Measurements from ENCODE around the gene RASAL2. TPM values are rescaled to one million over a fixed set of nuclear protein-coding genes. Genes with fewer than 3 reads are reported as not detected.

RASAL2 gene
- total RNA-seq, 1 experiment from 2014 or later: 12.2 TPM

DNA sequence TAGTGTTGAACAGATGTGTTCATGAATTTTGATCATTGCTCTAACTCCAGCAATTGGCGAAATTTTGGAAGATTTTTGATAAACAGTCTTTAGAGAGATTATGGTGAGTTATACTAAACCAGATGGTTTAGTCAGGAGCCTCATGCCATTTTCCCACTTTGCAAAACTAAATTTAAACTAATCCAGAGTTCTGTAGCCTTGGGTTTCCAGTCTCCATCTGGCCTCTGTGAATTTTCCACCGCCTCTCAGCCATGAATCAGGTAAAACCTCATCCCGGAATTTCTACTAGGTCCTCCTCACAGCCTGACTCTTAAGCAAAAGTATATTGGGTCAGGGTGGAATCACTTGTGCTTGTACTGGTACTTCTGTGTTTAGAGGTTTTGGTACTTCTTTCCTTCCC lies 358.1 kb downstream of the RASAL2 start:
- DNase-seq (ENCODE audit: low read depth): no peak

DNA sequence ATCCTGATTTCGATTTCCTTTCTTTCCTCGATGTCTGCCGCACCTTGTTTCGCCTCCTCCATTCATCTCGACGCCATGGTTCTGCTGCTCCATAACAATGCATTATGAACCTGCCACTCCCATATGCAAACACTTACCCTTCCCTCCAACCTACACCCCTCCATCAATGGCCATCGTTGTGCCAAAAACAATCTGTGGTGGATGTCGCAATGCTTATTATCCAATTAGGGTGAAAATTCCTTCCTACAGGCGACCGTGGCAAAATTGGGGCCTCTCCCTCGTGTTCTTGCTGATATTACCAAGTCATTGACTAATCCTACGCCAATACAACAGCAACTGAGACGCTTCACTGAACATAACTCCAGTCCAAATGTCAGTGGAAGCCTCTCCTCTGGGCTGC lies 362.6 kb downstream of the RASAL2 start:
- no peak for DNase-seq (ENCODE audit: low read depth)

DNA sequence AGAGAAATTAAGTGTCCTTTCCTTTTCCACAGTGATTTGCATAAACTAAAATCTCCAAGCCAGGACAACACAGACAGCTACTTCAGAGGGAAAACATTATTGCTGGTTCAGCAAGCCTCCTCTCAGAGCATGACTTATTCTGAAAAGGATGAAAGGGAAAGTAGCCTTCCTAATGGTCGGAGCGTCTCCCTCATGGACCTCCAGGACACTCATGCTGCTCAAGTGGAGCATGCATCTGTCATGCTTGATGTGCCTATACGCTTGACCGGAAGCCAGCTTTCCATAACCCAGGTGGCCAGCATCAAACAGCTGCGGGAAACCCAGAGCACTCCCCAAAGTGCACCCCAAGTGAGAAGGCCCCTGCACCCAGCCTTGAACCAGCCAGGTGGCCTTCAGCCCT lies 363.7 kb downstream of the RASAL2 start:
- DNase-seq (ENCODE audit: low read depth): no peak

GRCh38 chr1:178458203-178458602 lies 364.3 kb downstream of the RASAL2 start:
- DNase-seq (ENCODE audit: low read depth): no peak

DNA sequence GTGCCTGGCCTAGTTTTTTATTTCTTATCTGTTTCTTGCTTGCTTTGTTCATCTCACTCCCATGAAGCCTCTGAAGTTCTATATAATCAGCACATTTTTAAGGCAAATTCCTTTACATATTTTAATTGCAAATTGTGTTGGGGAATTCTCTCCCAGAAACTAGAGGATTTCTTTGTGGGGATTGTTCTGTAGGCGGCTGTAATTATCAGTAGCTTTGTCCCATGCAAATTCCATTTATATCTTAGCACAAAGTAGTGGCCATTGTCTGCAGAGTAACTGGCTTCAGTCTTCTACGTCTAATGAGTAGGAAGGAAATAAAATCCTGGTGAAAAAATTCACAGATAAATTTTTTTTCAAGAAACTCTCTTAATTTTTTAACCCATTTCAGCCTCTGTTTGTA lies 367.2 kb downstream of the RASAL2 start:
- no peak for DNase-seq (ENCODE audit: low read depth)

- no peak for DNase-seq (ENCODE audit: low read depth)
These were observed 367.8 kb downstream of the RASAL2 start for GRCh38 chr1:178461701-178462100.

DNA sequence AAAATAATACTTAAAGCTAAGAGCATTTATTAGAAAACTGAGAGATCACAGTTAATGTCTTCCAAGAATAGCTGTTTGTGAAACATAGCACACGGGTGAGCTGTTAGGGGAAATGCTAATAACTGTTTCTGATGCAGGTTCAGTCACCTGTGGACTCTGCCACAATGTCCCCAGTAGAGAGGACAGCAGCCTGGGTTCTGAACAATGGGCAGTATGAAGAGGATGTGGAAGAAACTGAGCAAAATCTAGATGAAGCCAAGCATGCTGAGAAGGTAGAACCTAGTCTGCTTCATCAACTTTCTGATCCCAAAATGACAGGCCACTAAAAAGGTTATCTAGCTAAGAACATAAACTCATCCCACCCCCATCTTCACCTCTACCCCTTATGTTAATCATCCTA lies 370.2 kb downstream of the RASAL2 start:
- no peak for DNase-seq (ENCODE audit: low read depth)

DNA sequence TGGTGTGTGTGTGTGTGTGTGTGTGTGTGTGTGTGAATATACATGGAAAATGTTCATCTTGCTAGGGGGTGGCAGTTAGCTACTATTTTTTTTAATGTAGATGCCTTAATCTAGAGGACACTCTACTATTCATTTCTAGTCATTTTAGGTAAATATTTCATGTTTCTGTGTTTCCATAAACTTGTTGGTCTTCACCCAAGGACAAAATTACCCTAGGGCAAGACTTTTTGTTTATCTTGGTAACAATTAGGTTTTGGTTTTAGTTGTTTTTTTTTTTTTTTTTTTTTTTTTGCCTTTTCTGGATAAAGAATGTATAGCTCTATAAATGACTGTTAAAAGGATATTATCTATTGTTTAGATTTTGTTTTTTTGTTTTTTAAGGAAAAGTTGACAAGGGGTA lies 370.7 kb downstream of the RASAL2 start:
- no peak for DNase-seq (ENCODE audit: low read depth)

- no peak for DNase-seq (ENCODE audit: low read depth)
These were observed 371.1 kb downstream of the RASAL2 start for GRCh38 chr1:178465011-178465410.

DNA sequence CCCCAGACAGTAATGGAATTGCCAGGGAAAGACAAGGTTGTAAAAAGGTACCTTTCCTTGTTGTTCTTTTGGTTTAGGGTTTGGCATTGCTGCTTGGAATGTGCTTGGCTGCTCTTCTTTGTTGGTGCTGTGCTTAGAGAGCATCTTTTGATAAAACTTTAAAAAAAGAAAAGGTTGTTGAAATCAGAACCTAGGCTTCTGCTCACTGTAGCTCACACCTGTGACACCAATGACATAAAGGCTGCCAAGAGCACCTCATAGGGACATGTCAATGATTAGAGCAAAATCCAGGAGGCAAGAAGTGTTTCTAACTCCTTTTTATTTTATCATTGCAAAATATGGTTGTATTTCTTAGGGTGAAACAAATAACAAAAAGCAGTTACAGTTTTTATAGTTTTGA lies 373.9 kb downstream of the RASAL2 start:
- DNase-seq (ENCODE audit: low read depth): no peak

GRCh38 chr1:178470411-178470960 lies 376.6 kb downstream of the RASAL2 start:
- DNase-seq (ENCODE audit: low read depth): no peak

- no peak for DNase-seq (ENCODE audit: low read depth)
These were observed 378.6 kb downstream of the RASAL2 start for GRCh38 chr1:178472531-178472930.

DNA sequence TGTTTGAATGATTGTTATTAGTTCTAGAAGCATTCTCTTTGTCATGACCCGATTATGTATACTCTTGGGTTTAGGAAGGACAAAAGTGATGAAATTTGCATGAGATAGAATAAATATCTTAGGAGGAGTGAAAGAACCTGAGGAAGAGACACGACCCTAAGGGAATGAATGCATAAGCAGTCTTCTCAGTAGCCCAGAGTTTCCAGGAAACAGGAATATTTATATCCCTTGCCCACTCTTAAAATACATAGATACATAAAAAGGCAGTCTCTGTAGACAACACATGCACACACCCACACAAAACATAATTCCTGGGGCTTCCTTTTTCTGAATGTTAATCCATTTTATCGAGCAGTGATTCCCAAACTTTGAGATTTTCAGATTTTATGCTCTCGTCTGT lies 383.5 kb downstream of the RASAL2 start:
- DNase-seq (ENCODE audit: low read depth): no peak

DNA sequence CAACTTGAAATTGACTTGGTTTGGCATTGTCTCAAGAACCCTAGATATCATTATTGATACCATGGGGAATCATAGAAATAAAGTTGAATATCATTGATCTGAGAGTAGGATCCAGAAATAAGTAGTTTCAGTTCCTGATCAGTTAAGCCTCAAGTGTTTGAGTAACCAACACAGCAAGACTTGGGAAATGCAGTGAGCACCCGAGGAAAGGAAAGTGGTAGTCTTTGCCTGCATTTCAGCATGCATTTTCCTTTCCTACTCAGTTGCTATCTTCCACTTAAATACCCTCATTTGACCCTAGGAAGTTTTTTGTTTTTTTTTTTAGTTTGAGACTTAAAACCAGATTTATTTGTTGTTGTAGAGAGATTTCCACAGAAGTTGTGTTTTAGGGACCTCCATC lies 383.9 kb downstream of the RASAL2 start:
- DNase-seq (ENCODE audit: low read depth): no peak

DNA sequence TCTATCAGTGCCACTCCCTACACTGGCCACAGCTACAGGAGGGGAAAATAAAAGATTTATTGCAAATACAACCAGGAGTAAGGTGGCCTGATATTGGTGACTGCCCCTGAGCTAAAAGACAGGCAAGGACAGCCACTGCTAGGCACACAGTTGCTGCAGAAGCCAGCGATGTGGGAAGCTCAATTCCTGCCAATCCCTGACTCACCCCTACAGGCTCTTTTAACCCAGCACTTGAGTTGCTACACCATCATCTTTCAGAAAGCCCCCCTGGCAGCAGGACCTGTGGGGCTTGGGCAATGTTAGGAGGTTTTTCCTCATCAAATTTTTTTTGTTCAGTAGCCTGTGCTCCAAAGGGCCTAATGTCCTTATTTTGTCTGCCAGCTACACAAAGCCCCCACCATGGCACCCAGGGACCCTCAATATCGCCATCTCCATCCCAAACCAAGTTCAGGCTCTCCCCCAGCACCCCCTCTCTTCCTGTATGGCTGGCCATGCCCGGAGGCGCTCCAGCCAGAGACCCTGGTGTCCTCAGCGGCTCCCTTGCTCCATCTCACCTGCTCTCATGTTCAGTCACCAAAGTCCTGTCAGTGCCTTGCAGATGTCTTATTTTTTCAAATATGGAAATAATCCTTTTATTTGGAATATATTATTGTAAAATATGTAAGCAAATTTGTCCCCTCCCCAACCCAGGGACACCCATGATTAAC lies 389.5 kb downstream of the RASAL2 start:
- DNase-seq (ENCODE audit: low read depth): no peak

GRCh38 chr1:178484698-178485225 lies 390.9 kb downstream of the RASAL2 start:
- no peak for DNase-seq (ENCODE audit: low read depth)

DNA sequence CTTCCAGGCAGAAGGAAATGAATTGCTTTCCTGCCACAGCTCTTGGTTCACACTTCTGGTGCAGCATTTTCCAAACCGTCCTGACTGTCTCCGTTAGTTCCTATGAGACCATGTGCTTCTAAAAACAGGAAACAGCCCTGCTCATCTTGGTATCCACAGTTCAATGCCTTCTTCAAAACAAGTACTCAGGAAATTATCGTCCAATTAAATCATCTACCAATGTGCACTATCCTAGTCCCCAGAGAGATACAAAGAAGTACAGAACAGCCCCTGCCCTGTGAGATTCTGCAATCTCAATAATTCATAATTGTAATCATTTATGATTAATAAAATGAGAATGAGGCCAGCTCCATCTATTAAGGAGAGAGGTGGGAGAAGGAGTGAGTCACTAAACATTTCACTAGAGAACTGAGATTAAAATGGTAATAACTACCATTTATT lies 391.7 kb downstream of the RASAL2 start:
- no peak for DNase-seq (ENCODE audit: low read depth)

- DNase-seq (ENCODE audit: low read depth): no peak
These were observed 392.5 kb downstream of the RASAL2 start for GRCh38 chr1:178486100-178487069.

DNA sequence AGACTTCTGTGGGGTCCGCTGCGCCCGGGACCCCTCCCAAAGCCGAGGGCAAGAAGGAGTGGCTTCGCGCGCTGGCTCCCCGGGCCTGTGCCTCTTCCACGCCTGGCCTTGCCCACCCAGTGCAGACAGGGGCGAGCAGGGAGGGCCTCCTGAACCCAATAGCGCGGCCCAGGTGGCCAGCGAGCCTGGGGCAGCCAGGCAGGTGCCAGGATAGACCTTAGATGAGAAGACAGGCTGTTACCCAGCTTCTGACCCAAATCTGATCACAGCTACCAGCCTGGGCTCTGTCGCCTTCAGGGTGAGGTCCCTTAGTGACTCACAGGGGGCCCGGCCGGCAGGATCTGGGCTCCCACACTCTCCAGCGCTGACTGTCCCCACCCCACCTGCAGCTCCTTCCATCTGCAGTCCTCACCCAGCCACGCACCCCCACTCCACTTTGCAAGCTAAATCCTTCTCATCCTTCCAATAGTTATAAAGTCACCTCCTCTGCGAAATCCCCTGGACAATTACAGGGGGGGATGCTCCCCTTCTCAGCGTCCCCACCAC lies 393.2 kb downstream of the RASAL2 start:
- no peak for DNase-seq (ENCODE audit: low read depth)

DNA sequence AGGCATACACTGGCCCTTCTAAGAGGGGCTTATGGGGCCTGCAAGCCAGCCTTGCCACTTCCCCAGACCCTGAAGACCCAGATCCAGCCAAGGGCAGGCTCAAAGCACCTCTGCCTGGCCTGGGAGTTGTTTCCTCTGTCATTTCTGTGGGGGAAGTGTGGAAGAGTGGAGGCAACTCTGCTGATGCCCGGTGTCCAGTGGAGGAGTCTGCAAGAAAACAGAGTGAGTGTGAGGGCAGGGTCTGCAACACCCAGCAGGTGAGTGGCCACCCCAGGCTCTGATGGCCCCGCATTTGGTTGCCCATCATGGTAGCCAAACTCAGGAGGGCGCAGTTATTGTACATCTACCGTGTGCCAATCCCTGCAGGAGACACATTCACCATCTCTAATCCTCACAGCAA lies 394.5 kb downstream of the RASAL2 start:
- DNase-seq (ENCODE audit: low read depth): no peak

GRCh38 chr1:178489399-178489798 lies 395.5 kb downstream of the RASAL2 start:
- DNase-seq (ENCODE audit: low read depth): no peak

DNA sequence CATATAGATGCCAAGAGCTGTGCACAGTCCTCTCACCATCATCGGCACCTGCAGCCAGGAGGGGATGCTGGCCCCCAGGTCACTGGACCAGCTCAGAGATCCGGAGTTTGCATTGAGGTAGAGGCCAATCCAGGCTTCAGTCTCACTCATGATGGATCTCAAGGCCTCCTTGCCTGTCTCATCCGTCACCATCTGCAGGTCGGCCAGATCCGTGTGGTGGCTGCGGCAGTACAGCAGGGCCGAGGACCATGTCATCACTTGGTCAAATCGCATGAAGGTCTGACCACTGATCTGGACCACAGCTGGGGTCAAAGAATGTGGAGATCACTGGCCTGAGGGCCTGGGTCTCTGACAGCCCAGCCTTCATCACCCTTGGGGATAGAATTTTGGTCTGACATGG lies 396.2 kb downstream of the RASAL2 start:
- DNase-seq (ENCODE audit: low read depth): no peak

Measured in Daoy (cell line).